Activated naive CD4-positive, alpha-beta T cell treated with anti-CD3 and anti-CD28 coated beads, Interleukin-2, amount 10 ng/mL, durations not matched to agents 7 days and 5 days (primary cell): ENCODE results near the gene SLC41A2.
"Not testable (repeated sequence)": the region's sequence is repeated elsewhere in the genome, so short reads cannot be mapped to it uniquely, and the experiment has no call there.

ENCODE experiments used
- CTCF ChIA-PET: fragments of 350-600 bp; sonication (Branson Sonifier 250); formaldehyde crosslinking; loops from one replicate; lab custom pipeline; 2021; ENCODE audit warnings: antibody characterized with exemption; lab: Charles Lee
- DNase-seq: peaks from one replicate; pipeline ENCODE4 v3.0.0-alpha.2; 2020
- H3K27ac Mint-ChIP-seq: one replicate; pipeline ENCODE4 v1.8.0; 2021; ENCODE audit warnings: mild to moderate bottlenecking, moderate library complexity, mixed read lengths
- H3K27me3 Mint-ChIP-seq: one replicate; pipeline ENCODE4 v1.8.0; 2021; ENCODE audit warnings: mild to moderate bottlenecking, mixed read lengths
- H3K36me3 Mint-ChIP-seq: one replicate; pipeline ENCODE4 v1.8.0; 2021; ENCODE audit warnings: mixed read lengths
- H3K4me1 Mint-ChIP-seq: one replicate; pipeline ENCODE4 v1.8.0; 2021; ENCODE audit warnings: mixed read lengths
- H3K4me3 Mint-ChIP-seq: one replicate; pipeline ENCODE4 v1.8.0; 2021; ENCODE audit warnings: mild to moderate bottlenecking, moderate library complexity, mixed read lengths
- H3K9me3 Mint-ChIP-seq: one replicate; pipeline ENCODE4 v1.8.0; 2021; ENCODE audit warnings: mixed read lengths

The SLC41A2 gene, protein sequence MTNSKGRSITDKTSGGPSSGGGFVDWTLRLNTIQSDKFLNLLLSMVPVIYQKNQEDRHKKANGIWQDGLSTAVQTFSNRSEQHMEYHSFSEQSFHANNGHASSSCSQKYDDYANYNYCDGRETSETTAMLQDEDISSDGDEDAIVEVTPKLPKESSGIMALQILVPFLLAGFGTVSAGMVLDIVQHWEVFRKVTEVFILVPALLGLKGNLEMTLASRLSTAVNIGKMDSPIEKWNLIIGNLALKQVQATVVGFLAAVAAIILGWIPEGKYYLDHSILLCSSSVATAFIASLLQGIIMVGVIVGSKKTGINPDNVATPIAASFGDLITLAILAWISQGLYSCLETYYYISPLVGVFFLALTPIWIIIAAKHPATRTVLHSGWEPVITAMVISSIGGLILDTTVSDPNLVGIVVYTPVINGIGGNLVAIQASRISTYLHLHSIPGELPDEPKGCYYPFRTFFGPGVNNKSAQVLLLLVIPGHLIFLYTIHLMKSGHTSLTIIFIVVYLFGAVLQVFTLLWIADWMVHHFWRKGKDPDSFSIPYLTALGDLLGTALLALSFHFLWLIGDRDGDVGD

GRCh38 chr12:104958001-104958804 lies at the start of gene SLC41A2:
Gene SLC41A2 (minus strand): TSS chr12:104958290. CDS start chr12:104928527, 29,763 bp downstream.
- CTCF ChIA-PET, result interaction anchor here (0.6 to 2.3 kb wide), 5 partner anchors 32 to 576 kb away, joined by 3 to 9 read pairs (median 4); no protein-coding TSS in a partner anchor
- Mint-ChIP-seq H3K27me3 (peaks cover 80% of the 10 kb centered on the region), H3K36me3 (no peaks in the 10 kb centered on the region), H3K9me3 (no peaks in the 10 kb centered on the region), H3K27ac (peak within 1 kb of the TSS; percentile 46), H3K4me1 (peaks cover 26% of the 10 kb centered on the region), H3K4me3 (peak within 1 kb of the TSS; percentile 84)
- DNase-seq, result peak; percentile 77

DNA sequence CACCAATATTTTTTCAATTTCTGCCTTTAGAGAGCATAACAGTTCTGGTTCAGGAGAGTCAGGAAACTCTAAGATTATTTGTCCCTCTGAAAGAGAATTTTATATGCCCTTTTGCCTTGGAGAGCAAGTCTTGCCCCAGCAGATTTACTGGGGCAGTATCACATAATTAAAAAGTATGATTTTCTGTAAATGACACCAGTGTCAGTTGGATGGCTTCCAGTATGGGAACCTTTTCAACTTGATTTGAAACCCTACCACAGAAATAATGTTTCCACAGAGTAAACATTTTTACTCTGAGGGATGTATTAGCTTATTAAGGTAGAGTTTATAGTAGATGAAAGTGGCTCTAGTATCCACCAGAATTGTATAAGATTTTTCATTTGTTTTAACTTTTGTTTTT lies 43.4 kb upstream of the SLC41A2 start:
- CTCF ChIA-PET, result no interaction called here

GRCh38 chr12:104999347-104999685 lies 41.2 kb upstream of the SLC41A2 start:
- CTCF ChIA-PET, result no interaction called here
- H3K4me3 Mint-ChIP-seq, result no peak overlapping the region

More for the DNA sequence above, 43.4 kb upstream of the SLC41A2 start:
- H3K36me3 Mint-ChIP-seq, result peaks cover 79% of the 10 kb centered on the region
- no peaks in the 10 kb centered on the region for H3K27me3 Mint-ChIP-seq
- H3K4me1 Mint-ChIP-seq, result no peaks in the 10 kb centered on the region
- no peak for DNase-seq
- no peak overlapping the region for H3K27ac Mint-ChIP-seq
- peaks cover 18% of the 10 kb centered on the region for H3K9me3 Mint-ChIP-seq
- no peak overlapping the region for H3K4me3 Mint-ChIP-seq

DNA sequence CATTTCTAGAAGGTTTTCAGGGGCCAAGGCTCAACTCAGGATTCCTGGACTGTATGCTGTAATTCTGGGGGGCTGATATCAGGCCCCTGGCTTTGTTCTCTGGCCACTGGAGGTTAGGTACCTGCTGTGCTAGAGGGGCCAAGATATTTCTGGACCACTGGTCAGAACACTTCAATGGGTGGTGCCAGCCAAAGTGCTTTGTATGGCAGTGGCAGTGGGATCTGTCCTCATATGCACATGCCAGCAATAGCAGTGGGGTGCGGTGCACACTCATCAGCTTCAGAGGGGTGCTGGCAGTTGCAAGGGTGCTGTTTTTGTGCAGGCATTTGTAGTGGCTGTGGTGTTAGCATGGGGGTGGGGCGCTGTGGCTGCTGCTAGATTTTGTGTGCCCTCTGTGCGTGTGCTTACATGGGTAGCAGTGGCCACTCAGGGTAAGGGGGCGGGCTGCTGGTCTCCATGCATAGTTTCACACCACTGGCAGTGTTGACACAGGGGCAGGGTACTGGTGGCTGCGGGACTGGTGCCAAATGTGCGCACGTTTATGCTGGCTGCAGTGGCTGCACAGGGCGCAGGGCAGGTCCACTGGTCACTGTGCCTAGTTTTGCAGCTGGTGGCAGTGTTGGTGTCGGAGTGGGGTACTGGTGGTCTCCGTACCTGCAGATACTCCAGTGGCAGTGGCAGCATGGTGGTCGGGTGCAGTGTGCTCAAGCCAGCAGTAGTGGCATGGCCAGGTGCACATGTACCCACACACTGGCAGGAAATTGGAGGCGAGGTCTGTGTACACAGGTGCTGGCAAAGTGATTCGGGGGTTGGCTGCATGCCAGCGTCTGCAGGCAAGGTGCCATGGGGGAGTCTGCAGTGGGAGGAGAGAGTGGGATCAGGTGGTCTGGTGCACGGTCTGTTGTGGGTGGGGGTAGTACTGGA lies 40.6 kb upstream of the SLC41A2 start:
- Mint-ChIP-seq H3K4me1 (no peaks in the 10 kb centered on the region), H3K27me3 (no peaks in the 10 kb centered on the region), H3K9me3 (peaks cover 18% of the 10 kb centered on the region), H3K27ac (no peak overlapping the region), H3K36me3 (peaks cover 77% of the 10 kb centered on the region), H3K4me3 (no peak overlapping the region)
- DNase-seq, result no peak
- CTCF ChIA-PET, result no interaction called here

More at GRCh38 chr12:104999347-104999685, 41.2 kb upstream of the SLC41A2 start:
- DNase-seq, result no peak
- Mint-ChIP-seq H3K27me3 (no peaks in the 10 kb centered on the region), H3K9me3 (peaks cover 18% of the 10 kb centered on the region), H3K36me3 (peaks cover 78% of the 10 kb centered on the region), H3K27ac (no peak overlapping the region), H3K4me1 (no peaks in the 10 kb centered on the region)

- no peak for DNase-seq
- no peak overlapping the region for H3K27ac Mint-ChIP-seq
- no peak overlapping the region for H3K4me3 Mint-ChIP-seq
- H3K4me1 Mint-ChIP-seq, result no peaks in the 10 kb centered on the region
- H3K9me3 Mint-ChIP-seq, result peaks cover 12% of the 10 kb centered on the region
- CTCF ChIA-PET, result no interaction called here
- peaks cover 74% of the 10 kb centered on the region for H3K36me3 Mint-ChIP-seq
- no peaks in the 10 kb centered on the region for H3K27me3 Mint-ChIP-seq
Measured at GRCh38 chr12:104997541-104997940, 39.5 kb upstream of the SLC41A2 start.

GRCh38 chr12:104994336-104994735 lies 36.2 kb upstream of the SLC41A2 start:
- H3K27me3 Mint-ChIP-seq, result no peaks in the 10 kb centered on the region
- no peaks in the 10 kb centered on the region for H3K4me1 Mint-ChIP-seq
- peaks cover 58% of the 10 kb centered on the region for H3K36me3 Mint-ChIP-seq
- peaks cover 3% of the 10 kb centered on the region for H3K9me3 Mint-ChIP-seq
- no peak for DNase-seq
- H3K4me3 Mint-ChIP-seq, result no peak overlapping the region
- H3K27ac Mint-ChIP-seq, result no peak overlapping the region
- CTCF ChIA-PET, result no interaction called here

DNA sequence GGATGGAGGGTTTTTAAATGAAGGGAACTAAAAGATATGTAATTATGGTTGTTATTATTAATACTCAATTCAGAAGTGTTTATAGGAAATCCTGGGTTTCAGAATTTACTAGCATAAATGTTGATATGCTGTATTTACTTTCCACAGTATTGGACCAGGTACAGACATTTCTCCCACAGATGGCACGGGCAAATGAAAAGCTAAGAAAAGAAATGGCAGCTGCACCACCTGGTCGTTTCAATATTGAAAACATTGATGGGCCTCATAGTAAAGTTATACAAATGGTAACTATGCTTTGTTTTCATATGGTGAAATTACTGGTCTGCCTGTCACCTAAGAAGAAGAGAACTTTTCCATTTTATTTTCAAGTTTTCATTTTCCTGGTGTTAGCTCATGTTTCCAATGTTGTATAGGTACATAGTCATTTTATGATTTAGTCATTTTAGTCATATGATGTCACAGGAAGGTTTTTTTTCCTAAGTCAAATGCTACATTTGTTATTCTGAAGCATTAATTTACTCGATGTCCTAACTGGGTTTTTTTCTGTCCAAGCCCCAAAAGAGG lies 33.6 kb upstream of the SLC41A2 start:
- H3K4me3 Mint-ChIP-seq, result no peak overlapping the region
- H3K27ac Mint-ChIP-seq, result no peak overlapping the region
- peaks cover 42% of the 10 kb centered on the region for H3K36me3 Mint-ChIP-seq
- H3K9me3 Mint-ChIP-seq, result peaks cover 3% of the 10 kb centered on the region
- peaks cover 17% of the 10 kb centered on the region for H3K4me1 Mint-ChIP-seq
- no peaks in the 10 kb centered on the region for H3K27me3 Mint-ChIP-seq
- CTCF ChIA-PET, result no interaction called here
- DNase-seq, result no peak

- H3K27ac Mint-ChIP-seq, result no peak overlapping the region
Measured at GRCh38 chr12:104990950-104991349, 32.9 kb upstream of the SLC41A2 start.

DNA sequence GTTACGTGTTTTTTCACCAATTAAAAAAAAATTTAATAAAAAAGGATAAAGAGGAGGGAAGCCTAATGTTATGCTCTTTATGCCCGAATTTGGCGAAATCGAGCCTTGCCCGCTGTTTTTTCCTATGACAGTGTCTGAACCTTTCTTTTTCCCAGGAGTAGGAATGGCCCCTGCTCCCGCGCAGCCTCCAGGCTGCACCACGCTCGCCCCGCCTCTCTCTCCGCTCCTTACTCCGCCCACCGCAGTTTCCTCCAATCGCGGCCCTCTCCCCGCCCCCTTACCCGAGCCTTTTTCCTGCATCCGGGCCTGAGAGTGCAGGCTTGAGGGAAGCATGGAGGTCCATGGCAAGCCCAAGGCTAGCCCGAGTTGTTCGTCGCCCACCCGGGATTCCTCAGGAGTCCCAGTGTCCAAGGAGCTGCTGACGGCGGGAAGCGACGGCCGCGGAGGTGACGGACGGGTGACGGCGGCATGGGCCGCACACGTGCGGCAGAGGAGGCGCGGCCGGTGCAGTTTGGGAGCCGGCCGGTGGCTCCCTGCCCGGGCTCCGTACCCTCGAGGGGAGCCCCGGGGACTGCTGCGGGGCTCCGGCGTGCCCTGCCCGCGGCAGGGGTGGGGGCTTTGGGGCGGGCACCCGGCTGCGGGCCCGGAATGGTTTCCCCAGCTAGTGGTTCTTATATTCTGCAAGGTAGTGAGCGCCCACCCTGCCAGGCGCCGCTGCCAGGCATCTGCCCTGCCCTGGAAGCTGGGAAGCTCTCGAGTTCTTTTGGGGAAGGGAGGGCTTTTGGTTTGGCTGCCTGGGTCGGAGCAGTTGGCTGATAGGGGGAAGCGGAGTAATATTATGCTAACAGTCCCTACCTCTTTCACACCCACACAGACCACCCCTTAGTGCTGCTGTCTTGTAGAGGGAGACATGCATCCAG lies 28.2 kb upstream of the SLC41A2 start, which contains the start of gene NOPCHAP1:
NOPCHAP1 (plus strand) TSS at position 295 of the 920 bp plus-strand sequence; CDS start at position 332, 37 bp downstream.
- H3K9me3 Mint-ChIP-seq, result peaks cover 3% of the 10 kb centered on the region
- peak within 1 kb of the TSS; percentile 67 for H3K27ac Mint-ChIP-seq
- H3K27me3 Mint-ChIP-seq, result peaks cover 5% of the 10 kb centered on the region
- CTCF ChIA-PET, result no interaction called here
- peak; percentile 92 for DNase-seq
- H3K4me3 Mint-ChIP-seq, result peak within 1 kb of the TSS; percentile 79
- peaks cover 20% of the 10 kb centered on the region for H3K36me3 Mint-ChIP-seq
- peaks cover 30% of the 10 kb centered on the region for H3K4me1 Mint-ChIP-seq

More at GRCh38 chr12:104990950-104991349, 32.9 kb upstream of the SLC41A2 start:
- no peaks in the 10 kb centered on the region for H3K27me3 Mint-ChIP-seq
- CTCF ChIA-PET, result no interaction called here
- H3K9me3 Mint-ChIP-seq, result peaks cover 3% of the 10 kb centered on the region
- peaks cover 39% of the 10 kb centered on the region for H3K36me3 Mint-ChIP-seq
- H3K4me3 Mint-ChIP-seq, result no peak overlapping the region
- peaks cover 21% of the 10 kb centered on the region for H3K4me1 Mint-ChIP-seq
- DNase-seq, result no peak

GRCh38 chr12:104985206-104985605 lies 27.1 kb upstream of the SLC41A2 start:
- DNase-seq, result no peak
- H3K4me1 Mint-ChIP-seq, result peaks cover 30% of the 10 kb centered on the region
- H3K4me3 Mint-ChIP-seq, result peak overlapping the region; percentile 79
- H3K36me3 Mint-ChIP-seq, result peaks cover 15% of the 10 kb centered on the region
- peaks cover 5% of the 10 kb centered on the region for H3K27me3 Mint-ChIP-seq
- CTCF ChIA-PET, result no interaction called here
- H3K27ac Mint-ChIP-seq, result no peak overlapping the region
- peaks cover 3% of the 10 kb centered on the region for H3K9me3 Mint-ChIP-seq

GRCh38 chr12:104977688-104978087 lies 19.6 kb upstream of the SLC41A2 start:
- H3K27me3 Mint-ChIP-seq, result peaks cover 15% of the 10 kb centered on the region
- CTCF ChIA-PET, H3K4me1 Mint-ChIP-seq: not testable (repeated sequence)

DNA sequence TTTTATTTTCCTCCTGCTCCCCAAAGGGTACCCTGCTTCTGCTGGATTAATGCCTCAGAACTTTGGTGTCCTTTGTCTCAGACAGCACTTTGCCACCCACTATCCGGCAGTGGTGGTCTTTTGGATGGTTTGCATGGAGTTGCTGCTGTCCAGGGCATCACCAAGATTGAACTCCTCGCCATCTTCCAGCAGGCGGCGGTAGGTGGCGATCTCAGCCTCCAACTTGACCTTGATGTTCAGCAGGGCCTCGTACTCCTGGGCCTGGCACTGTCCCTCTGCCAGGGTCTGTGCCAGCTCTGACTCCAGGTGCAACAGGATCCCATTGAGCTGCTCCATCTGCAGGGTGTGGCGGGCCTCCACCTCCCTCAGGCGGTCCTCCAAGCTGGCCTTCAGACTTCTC lies 18.6 kb upstream of the SLC41A2 start:
- Mint-ChIP-seq H3K9me3 (no peaks in the 10 kb centered on the region), H3K27me3 (peaks cover 15% of the 10 kb centered on the region), H3K36me3 (no peaks in the 10 kb centered on the region), H3K4me1 (no peaks in the 10 kb centered on the region), H3K27ac (no peak overlapping the region), H3K4me3 (no peak overlapping the region)
- CTCF ChIA-PET, result no interaction called here
- DNase-seq, result no peak

More at GRCh38 chr12:104977688-104978087, 19.6 kb upstream of the SLC41A2 start:
- not testable (repeated sequence) for H3K27ac Mint-ChIP-seq, H3K36me3 Mint-ChIP-seq, H3K9me3 Mint-ChIP-seq, H3K4me3 Mint-ChIP-seq, DNase-seq
